ENCODE results near the gene RPL13. TPM values are rescaled to one million over a fixed set of nuclear protein-coding genes. Genes with fewer than 3 reads are reported as not detected.

RPL13 gene
- total RNA-seq, 6 experiments from 2014 or later, result 684 to 2,810 (median 731) TPM

- no peaks in the 10 kb centered on the region for H3K36me3 ChIP-seq
- no peaks in the 10 kb centered on the region for H3K9me3 ChIP-seq
- DNase-seq (no peak), ATAC-seq (no peak)
- no peak overlapping the region for H3K27ac ChIP-seq
- H3K27me3 ChIP-seq, result no peaks in the 10 kb centered on the region
- no peak overlapping the region for H3K4me3 ChIP-seq
- intact Hi-C loops (cut with DNase I), result no loop called here
- peaks cover 0 to 10% (median 0%) of the 10 kb centered on the region in 4 donors for H3K4me1 ChIP-seq
- WGBS (ENCODE audit: insufficient coverage, low coverage, low lambda C conversion rate, missing lambda C conversion rate), result 4% methylated on average over 12 of the region's 89 CpGs
- TF ChIP-seq POLR2A (IDR thresholded peaks at IDR 0.05) (no peak), CTCF (IDR thresholded peaks at IDR 0.05) (no peak)
These were observed 15.9 kb downstream of the RPL13 start for GRCh38 chr16:89576153-89577054.

- intact Hi-C loops (cut with DNase I), result no loop called here
- TF ChIP-seq CTCF (IDR thresholded peaks at IDR 0.05) (no peak), POLR2A (IDR thresholded peaks at IDR 0.05) (no peak)
- no peak overlapping the region for H3K27ac ChIP-seq
- H3K9me3 ChIP-seq, result no peaks in the 10 kb centered on the region
- no peaks in the 10 kb centered on the region for H3K36me3 ChIP-seq
- 94% methylated on average over 7 of the region's 25 CpGs for WGBS (ENCODE audit: insufficient coverage, low coverage, low lambda C conversion rate, missing lambda C conversion rate)
- no peak for DNase-seq
- H3K4me3 ChIP-seq, result no peak overlapping the region
- H3K4me1 ChIP-seq, result peaks cover 0 to 16% (median 2%) of the 10 kb centered on the region in 4 donors
- peak in 1 of 4 donors; percentile 14 for ATAC-seq
- no peaks in the 10 kb centered on the region for H3K27me3 ChIP-seq
These were observed 16.7 kb downstream of the RPL13 start for GRCh38 chr16:89577055-89577759.

GRCh38 chr16:89579351-89579750 is 18.9 kb downstream of the RPL13 start:
- H3K27ac ChIP-seq, result no peak overlapping the region
- intact Hi-C loops (cut with DNase I), result no loop called here
- no peak overlapping the region for H3K4me3 ChIP-seq
- DNase-seq (no peak), ATAC-seq (no peak)
- WGBS (ENCODE audit: insufficient coverage, low coverage, low lambda C conversion rate, missing lambda C conversion rate), result 77% methylated on average over 10 of the region's 15 CpGs
- H3K36me3 ChIP-seq, result no peaks in the 10 kb centered on the region
- no peaks in the 10 kb centered on the region for H3K9me3 ChIP-seq
- H3K27me3 ChIP-seq, result no peaks in the 10 kb centered on the region
- TF ChIP-seq CTCF (IDR thresholded peaks at IDR 0.05), result no peak
- TF ChIP-seq POLR2A (IDR thresholded peaks at IDR 0.05), result no peak
- H3K4me1 ChIP-seq, result peaks cover 0 to 17% (median 4%) of the 10 kb centered on the region in 4 donors

- no peaks in the 10 kb centered on the region for H3K36me3 ChIP-seq
- TF ChIP-seq CTCF (IDR thresholded peaks at IDR 0.05), result no peak
- TF ChIP-seq POLR2A (IDR thresholded peaks at IDR 0.05), result no peak
- no peak for ATAC-seq
- DNase-seq, result no peak
- no peaks in the 10 kb centered on the region for H3K27me3 ChIP-seq
- H3K4me3 ChIP-seq, result no peak overlapping the region
- H3K27ac ChIP-seq, result no peak overlapping the region
- WGBS (ENCODE audit: insufficient coverage, low coverage, low lambda C conversion rate, missing lambda C conversion rate), result 86% methylated on average over 31 of the region's 33 CpGs
- H3K9me3 ChIP-seq, result no peaks in the 10 kb centered on the region
- H3K4me1 ChIP-seq, result peaks cover 0 to 11% (median 4%) of the 10 kb centered on the region in 4 donors
- intact Hi-C loops (cut with DNase I), result no loop called here
These were observed 20.7 kb downstream of the RPL13 start for GRCh38 chr16:89581045-89581695.

Measured in right lobe of liver (tissue), 6 donors.